Kidney (tissue), 14 donors: ENCODE results near the gene NSD2. TPM values are rescaled to one million over a fixed set of nuclear protein-coding genes. Genes with fewer than 3 reads are reported as not detected.

ENCODE experiments used
- DNase-seq, 5 donors: peaks; one replicate each; pipeline ENCODE4 v3.0.0-alpha.2; 2013 to 2020
- FAIRE-seq: peaks from 2 replicates; lab custom pipeline; 2012; peaks lifted over from hg19 to GRCh38; lab: Jason Lieb, UNC
- H3K27ac ChIP-seq, 2 donors: one replicate each; pipeline ENCODE4 v1.7.0; 2013; ENCODE audit warnings: low read depth in 2 of 2, low read length in 2 of 2, inconsistent platforms in 1 of 2
- H3K27me3 ChIP-seq: one replicate; pipeline ENCODE4 v1.7.1; 2013; ENCODE audit warnings: low read length, inconsistent platforms; ENCODE audit not compliant: control insufficient read depth, insufficient read depth
- H3K36me3 ChIP-seq, 3 donors: one replicate each; pipeline versions ENCODE4 v1.7.0 to v1.7.1; 2013; ENCODE audit warnings: low read length in 3 of 3, control low read depth in 1 of 3, inconsistent platforms in 1 of 3; ENCODE audit not compliant: insufficient read depth in 3 of 3, control insufficient read depth in 2 of 3
- H3K4me1 ChIP-seq, 3 donors: one replicate each; pipeline versions ENCODE4 v1.7.0 to v1.7.1; 2013; ENCODE audit warnings: low read length in 3 of 3, inconsistent platforms in 1 of 3, low read depth in 1 of 3; ENCODE audit not compliant: control insufficient read depth in 2 of 3, insufficient read depth in 2 of 3
- H3K4me3 ChIP-seq, 3 donors: one replicate each; pipeline versions ENCODE4 v1.7.0 to v1.8.1; 2013; ENCODE audit warnings: low read length in 3 of 3, control low read depth in 1 of 3, inconsistent platforms in 1 of 3
- H3K9ac ChIP-seq, 3 donors: one replicate each; pipeline versions ENCODE4 v1.7.0 to v1.7.1; 2013; ENCODE audit warnings: low read length in 3 of 3, control low read depth in 1 of 3, inconsistent platforms in 1 of 3
- H3K9me3 ChIP-seq, 3 donors: one replicate each; pipeline versions ENCODE4 v1.7.0 to v1.7.1; 2013; ENCODE audit warnings: low read length in 3 of 3, control low read depth in 1 of 3, inconsistent platforms in 1 of 3; ENCODE audit not compliant: control insufficient read depth in 2 of 3, insufficient read depth in 1 of 3
- CTCF ChIP-seq: IDR thresholded peaks from 3 replicates; pipeline ENCODE4 v1.5.1; 2012; ENCODE audit warnings: mild to moderate bottlenecking, moderate library complexity, borderline replicate concordance; ENCODE audit not compliant: insufficient read depth; ENCODE audit errors: extremely low read depth
- intact Hi-C: fragments of 100-400 bp; cut with DNase I; formaldehyde crosslinking; loops from one replicate; pipeline ENCODE4 v1.11.1; 2022
- polyA plus RNA-seq: library from polyadenylated mRNA; stranded (reverse); fragments of 350-450 nt; fragmentation: Illumina TruSeq; extraction: RNeasy Lipid Tissue Mini Kit (QIAGEN cat#74804); gene quantifications from one replicate; pipeline ENCODE4 v1.2.3, GENCODE V29; 2014; ENCODE audit warnings: low read depth, low replicate concordance; ENCODE audit not compliant: insufficient read depth
- total RNA-seq: library from RNA; stranded (reverse); fragmentation: NEBNext Ultra II Directional; extraction: Animal tissue kit (Norgen Biotek cat#: 25700); gene quantifications from one replicate; pipeline ENCODE4 v1.2.1, GENCODE V29; 2021
- donor health status: control.
- donor health status: control.
- donor health status: control.
- donor health status: control.
- donor health status: control.
- donor health status: DM: yes; HTN: yes; CAD: no.
- donor health status: Normal renal cell carcinoma (clear cell type).

Gene NSD2
- total and polyA plus RNA-seq, 2 donors from 2014 or later: 5.5 to 51.2 TPM

GRCh38 chr4:1953335-1953734 is 82.1 kb downstream of the NSD2 start:
- no peak for TF ChIP-seq CTCF
- H3K27me3 ChIP-seq: no peaks in the 10 kb centered on the region
- DNase-seq: peak in 1 of 5 donors; percentile 19
- FAIRE-seq: no peak
- H3K9me3 ChIP-seq: no peaks in the 10 kb centered on the region
- no peaks in the 10 kb centered on the region for H3K4me1 ChIP-seq
- no peak overlapping the region for H3K27ac ChIP-seq
- intact Hi-C loops: no loop called here
- H3K9ac ChIP-seq: no peak overlapping the region
- H3K36me3 ChIP-seq: peaks cover 0 to 5% (median 0%) of the 10 kb centered on the region in 3 donors
- H3K4me3 ChIP-seq: no peak overlapping the region

DNA sequence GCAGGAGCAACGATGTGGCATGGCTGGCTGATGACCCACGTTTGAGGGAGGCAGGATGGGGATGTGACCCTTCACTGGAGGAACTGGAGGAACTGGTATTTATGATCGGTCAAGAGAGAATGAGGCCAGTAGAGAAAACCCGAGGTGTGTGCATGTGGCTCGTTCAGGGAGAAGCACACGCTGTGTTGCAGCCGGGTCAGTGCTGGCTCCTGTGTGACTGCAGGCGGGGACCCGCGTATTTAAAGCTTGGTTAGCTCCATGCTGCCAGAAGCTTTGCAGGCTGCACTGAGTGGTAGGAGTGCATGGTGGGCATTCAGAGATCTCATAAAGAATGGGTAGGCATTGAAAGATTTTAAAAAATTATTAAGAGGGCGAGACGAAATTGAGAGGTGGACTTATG is 85.4 kb downstream of the NSD2 start:
- peak in 1 of 5 donors; percentile 49 for DNase-seq
- Histone ChIP-seq H3K9ac (no peak overlapping the region), H3K9me3 (no peaks in the 10 kb centered on the region), H3K27ac (no peak overlapping the region), H3K4me1 (no peaks in the 10 kb centered on the region), H3K36me3 (peaks cover 0 to 29% (median 5%) of the 10 kb centered on the region in 3 donors), H3K27me3 (no peaks in the 10 kb centered on the region), H3K4me3 (no peak overlapping the region)
- no peak for TF ChIP-seq CTCF
- no peak for FAIRE-seq
- intact Hi-C loops: no loop called here

DNA sequence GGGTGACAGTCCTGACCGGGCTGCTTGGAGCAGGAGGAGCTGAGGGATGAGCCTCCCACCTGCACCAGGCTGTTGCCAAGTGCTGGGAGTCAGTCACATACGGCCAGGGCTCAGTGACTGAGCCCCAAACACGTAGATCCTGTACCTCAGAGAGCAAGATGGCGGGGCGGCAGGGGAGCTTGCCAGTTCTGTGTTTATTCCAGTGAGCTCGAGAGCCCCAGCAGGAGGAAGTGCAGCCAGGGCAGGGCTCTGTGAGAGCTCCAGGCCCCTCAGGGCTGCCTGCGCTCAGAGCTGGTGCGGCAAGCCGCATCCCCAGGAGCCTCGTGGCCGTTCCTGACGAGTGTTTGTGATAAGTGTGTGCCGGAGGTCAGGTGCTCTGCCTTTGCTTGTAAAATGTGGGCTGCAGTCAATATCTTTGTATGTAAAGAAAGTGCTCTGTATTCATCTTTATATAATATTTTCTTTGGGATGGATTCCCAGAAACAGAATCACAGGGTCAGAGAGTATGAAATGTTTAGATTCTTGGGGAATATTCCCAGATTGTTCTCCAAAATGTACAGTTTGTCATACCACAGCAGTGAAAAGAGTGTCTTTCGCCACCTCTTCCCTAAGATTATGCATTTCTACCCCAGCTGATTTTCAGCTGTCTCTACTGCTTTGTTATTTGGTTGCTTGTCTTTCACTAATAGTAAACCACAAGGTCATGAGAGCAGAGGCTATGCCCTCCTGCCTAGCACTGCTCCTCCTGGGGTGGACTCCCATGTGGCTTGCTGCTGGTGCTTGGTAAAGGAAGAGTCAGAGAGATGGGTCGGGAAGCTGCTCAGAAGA is 87.3 kb downstream of the NSD2 start:
- intact Hi-C loops: no loop called here
- no peak for TF ChIP-seq CTCF
- FAIRE-seq: no peak
- H3K27me3 ChIP-seq: no peaks in the 10 kb centered on the region
- H3K9ac ChIP-seq: no peak overlapping the region
- H3K36me3 ChIP-seq: peaks cover 2 to 33% (median 5%) of the 10 kb centered on the region in 3 donors
- no peaks in the 10 kb centered on the region for H3K4me1 ChIP-seq
- no peaks in the 10 kb centered on the region for H3K9me3 ChIP-seq
- DNase-seq: peak in 1 of 5 donors; percentile 53
- H3K27ac ChIP-seq: no peak overlapping the region
- no peak overlapping the region for H3K4me3 ChIP-seq
